GM18508 (cell line): ENCODE data around the gene SEL1L3.

Experiments used
- ATAC-seq: cut with Tn5 transposase; IDR thresholded peaks from one replicate; pipeline ENCODE4 v1.9.1; 2021; ENCODE audit warnings: moderate number of reproducible peaks; ENCODE audit not compliant: insufficient read depth, unreplicated experiment

Gene SEL1L3

GRCh38 chr4:25821267-25821666 is 41.5 kb downstream of the SEL1L3 start:
- ATAC-seq: no peak

DNA sequence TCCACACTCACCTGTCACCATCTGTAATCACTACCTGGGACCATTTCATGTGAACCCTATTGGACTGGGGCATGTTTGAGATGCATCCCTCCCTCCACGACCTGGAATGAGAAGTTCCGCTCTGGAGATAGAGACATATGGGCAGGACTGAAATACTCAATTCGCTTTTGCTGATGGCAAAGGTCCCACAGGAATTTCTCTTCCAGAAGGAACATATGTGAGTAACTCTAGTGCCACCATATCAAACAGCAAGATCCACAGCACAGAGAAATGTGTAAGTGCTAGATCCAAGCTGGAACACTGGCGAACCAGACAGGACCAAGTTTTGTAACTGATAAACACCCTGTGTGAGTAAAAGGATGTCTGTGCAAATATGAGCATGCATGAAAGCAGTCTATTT is 43.9 kb downstream of the SEL1L3 start:
- ATAC-seq: no peak

DNA sequence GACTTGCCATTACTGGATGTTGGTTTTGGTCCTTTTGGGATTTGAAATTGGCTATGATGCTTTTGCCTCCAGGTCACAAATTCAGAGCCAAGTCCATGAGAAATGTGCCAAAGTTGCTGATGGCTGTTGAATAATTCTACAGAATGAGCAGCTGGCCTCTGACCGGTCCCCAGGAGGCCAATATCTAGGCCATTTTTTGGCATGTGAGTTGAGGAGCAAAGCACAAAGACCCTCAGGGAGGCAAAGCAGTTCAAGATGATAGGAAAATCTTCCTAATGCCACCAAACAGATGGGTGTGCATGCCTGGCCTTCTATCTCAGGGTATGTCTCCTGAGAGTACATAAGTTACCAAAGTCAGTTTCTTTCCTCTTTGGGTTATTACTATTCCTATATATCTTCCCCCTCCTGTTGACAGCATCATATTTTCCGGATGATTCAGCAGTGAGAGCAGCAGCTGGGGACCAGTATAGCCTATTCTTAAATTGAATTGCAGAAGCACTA is 44.4 kb downstream of the SEL1L3 start:
- ATAC-seq: no peak

GRCh38 chr4:25817059-25817681 is 45.6 kb downstream of the SEL1L3 start:
- ATAC-seq: no peak

- no peak for ATAC-seq
Observed at GRCh38 chr4:25816591-25817058, 46.2 kb downstream of the SEL1L3 start.

- no peak for ATAC-seq
Observed at GRCh38 chr4:25815586-25815985, 47.2 kb downstream of the SEL1L3 start.

DNA sequence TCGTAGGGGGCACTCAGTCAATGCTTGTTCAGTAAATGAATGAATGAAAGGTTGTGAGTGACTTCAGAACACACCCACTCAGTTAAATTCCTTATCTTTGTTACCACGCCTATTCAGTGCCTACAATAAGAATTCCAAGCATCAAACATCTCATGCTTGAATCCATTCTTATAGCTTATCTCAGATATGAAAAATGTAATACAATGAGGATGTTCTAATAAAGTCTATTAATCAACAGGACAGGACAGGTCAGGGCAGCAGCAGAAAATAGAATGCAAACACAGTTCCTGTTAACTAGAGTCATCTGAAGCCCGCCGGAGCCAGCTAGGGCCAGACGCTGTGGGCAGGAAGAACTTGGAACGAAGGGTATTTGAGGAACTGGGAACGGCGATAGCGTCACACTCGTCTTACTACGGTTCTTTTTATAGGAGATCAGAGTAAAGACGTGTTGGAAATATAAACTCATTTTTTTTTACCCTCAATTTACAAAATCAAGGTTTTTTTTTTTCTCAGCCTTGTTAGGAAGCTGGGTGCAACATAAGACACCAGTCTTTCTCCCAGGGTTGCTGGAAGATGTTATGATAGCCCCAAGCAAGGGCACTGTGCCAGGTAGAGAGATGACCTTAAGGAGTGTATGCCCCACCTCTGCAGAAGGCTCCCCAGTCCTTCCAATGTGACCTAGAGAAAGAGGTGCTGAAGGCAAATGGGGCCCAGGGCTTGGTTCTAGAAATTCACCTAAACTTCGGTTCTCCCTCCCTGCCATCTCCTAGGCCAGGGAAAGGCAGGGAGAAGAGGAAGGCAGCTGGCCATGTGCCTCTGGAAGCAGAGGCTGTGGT is 48.3 kb downstream of the SEL1L3 start:
- no peak for ATAC-seq

DNA sequence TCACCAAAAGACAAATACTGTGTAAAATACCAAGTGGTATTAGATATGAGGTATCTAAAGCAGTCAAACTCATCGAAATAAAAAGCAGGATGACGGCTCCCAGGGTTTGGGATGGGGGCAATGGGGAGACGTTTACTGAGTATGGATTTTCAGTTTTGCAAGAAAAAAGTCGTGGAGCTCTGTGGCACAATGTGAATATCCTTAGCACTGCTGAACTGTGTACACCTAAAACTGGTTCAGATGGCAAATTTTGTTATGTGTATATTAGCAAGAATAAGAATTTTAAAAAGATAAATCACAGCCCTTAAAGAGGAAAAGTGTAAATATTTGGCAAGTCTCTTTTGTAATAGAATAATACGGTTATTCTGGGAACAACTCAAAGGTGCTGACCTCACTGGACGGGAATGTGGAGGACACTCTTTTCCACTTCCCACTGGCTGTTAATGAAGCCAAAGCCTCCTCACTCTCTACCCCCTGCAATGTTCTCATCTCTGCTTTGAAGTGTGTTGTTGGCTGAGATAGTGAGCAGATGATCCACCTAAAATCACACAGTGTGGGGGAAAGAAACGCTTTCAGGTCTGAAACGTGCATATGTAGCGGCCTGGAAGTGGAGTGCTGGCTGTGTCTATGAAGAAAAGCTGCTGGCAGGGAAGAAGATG is 49.2 kb downstream of the SEL1L3 start:
- ATAC-seq: no peak

DNA sequence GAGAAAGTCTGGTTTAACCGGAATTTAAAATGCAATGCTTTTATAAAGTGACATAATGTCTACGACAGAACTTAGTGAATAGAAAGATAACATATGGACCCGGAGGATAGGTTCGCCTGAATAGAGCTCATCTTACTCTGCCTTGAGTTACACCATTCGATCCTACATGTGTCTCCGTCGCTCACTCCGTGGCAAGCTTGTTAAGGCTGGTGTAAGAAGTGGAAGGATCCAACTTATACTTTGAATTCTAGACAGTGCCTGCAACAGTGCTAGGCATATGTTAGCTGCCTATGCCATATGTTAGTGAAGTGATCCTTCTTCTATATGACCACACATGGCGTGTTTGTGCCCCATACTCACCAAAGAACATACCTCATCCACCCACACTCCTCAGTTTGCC is 50.9 kb downstream of the SEL1L3 start:
- no peak for ATAC-seq

DNA sequence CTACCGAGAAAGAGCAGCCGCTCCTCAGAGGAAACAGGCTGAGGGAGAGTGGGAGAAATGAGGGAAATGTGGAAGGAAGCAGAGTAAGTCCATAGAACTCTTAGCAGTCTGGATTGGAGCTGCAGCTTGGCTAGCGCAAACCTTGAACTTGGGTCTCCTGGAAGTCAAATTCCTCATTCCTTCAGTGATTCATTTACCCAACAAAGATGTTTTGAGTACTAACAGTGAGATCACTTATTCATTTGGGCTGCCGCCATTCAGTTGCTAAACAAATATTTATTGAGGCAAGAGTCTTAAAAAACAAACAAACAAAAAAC is 51.5 kb downstream of the SEL1L3 start:
- ATAC-seq: no peak

DNA sequence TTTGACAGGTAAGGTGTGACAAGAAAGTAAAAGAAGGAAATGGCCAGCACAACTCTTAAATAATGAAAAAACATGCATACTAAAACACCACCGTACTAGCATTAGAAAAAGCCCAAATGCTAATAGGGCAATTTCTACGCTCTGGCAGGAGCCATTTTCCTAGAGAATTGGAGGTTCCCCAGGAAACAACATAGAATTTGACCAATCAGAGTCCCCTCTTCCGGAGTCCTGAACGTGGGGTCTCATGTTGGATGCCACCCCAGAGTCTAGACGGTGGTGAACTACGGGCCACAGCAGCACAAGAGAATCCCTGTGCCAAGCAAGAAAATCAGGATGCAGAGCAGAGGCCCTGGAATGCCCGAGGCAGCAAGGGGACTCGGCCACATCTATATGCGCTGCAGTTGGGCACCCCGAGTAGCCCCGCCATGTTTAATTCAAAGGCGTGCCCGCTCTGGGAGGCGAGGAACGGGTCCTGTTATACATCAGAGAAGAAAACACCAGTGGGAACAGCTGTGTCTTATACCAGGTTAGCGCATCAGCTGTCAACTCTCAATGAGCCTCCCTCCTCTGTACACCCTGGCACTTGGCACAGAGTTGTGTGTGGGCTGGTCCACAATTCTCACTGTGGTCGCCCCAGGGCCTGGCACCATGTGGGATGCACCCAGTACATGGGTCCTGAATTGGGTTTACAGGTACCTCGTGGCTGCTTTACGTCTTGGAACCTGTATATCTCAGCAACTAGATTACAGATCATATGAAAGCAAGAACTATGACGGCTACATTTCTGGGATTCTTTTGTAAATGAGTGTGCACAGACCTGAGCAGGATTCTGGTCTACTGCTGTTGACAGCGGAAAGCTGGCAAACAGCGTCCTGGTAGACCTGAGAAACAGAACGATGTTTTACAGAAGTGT is 52.1 kb downstream of the SEL1L3 start:
- ATAC-seq: no peak

DNA sequence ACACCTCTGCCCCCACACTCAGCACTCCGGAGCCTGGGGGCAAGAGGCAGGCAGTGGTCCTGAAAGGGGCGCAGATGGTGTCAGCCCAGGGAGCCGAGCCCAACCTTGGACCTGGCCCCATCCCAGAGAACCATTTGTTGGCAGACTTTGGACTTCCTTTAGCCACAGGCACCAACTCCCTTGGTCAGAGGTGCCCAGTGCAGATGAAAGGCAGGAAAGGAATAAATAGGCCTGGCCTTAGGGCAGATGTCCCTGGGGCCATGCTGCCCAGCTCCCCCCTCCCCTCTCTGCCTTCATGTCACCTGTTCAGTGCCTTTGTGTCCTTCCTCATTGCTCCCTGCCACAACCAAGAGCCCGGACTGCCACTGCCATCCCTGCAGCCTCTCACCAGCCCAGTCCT is 52.8 kb downstream of the SEL1L3 start:
- no peak for ATAC-seq

DNA sequence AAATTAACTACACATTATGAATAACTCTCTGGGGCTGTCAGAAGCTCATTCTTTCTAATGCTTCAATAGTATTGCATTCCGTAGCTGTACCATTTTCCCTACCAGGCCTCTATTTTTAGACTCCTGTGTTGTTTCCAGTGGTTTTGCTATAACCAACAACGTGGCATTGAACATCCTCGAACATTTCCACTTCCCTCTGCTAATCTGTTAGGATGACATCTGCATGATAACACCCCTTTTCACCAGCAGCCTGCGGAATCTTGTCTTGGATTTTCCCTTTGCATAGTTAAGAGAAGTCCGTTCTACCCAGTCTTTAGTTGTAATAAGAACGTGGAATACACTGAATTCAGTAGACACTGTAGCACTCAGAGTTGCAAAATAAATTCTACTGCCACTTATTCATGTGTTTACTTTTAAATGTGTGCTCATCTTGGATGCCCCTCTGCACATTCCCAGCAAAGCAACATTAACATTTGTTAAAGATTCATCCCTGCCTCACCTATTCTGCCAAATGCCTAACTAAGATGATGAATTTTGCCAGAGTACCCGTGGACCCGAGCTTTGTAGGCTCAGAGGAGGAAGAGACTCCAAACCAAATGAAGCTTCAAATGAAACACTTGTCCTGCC is 55.6 kb downstream of the SEL1L3 start:
- no peak for ATAC-seq

- no peak for ATAC-seq
Observed at GRCh38 chr4:25805255-25805860, 57.4 kb downstream of the SEL1L3 start.

GRCh38 chr4:25803720-25804225 is 59.0 kb downstream of the SEL1L3 start:
- ATAC-seq: no peak

DNA sequence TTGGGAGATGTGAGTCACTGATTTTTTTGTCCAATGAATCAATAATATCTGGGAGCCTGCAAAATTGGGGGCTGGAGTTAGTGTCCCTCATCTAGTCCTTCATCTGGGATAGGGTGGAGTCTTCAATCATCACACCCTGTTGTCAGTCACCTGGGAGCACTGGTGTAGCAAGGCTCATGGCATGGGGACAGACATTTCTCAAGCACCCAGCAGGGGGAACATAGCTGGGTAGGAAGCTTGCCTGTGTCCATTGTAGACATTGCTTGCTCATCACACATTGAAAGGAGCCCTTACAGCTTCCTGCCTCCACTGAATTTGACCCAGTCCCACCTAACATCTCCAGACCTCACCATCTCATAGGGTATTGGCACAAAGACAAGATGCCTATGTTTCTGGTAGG is 61.2 kb downstream of the SEL1L3 start:
- no peak for ATAC-seq

- ATAC-seq: no peak
Observed at GRCh38 chr4:25800245-25800644, 62.5 kb downstream of the SEL1L3 start.

GRCh38 chr4:25799522-25799921 is 63.3 kb downstream of the SEL1L3 start:
- no peak for ATAC-seq

DNA sequence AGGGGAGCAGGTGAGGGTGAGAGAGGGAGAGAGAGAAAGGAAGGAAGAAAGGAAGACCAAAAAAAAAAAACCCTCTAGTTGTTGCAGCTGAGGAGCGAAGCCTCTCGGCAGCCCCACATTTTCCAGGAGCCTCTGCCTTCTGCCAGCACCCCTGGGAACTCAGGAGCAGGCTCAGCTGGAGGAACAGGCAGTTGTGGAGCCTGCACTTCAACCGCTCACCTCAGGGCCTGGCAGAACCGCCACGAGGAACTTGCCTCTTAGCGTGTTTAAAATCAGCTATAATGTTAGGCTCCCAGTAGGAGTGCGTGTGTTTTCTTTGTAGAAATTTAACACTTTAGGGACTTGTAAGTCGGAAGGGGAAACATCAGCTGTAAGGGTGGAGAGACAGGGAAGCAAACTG is 65.7 kb downstream of the SEL1L3 start:
- no peak for ATAC-seq
